CD4-positive, alpha-beta T cell treated with Interferon gamma for 1 hour (primary cell): ENCODE data around the gene ACBD3.

Experiments used
- DNase-seq: peaks from one replicate; pipeline ENCODE4 v3.0.0-alpha.2; 2020

The ACBD3 gene

DNA sequence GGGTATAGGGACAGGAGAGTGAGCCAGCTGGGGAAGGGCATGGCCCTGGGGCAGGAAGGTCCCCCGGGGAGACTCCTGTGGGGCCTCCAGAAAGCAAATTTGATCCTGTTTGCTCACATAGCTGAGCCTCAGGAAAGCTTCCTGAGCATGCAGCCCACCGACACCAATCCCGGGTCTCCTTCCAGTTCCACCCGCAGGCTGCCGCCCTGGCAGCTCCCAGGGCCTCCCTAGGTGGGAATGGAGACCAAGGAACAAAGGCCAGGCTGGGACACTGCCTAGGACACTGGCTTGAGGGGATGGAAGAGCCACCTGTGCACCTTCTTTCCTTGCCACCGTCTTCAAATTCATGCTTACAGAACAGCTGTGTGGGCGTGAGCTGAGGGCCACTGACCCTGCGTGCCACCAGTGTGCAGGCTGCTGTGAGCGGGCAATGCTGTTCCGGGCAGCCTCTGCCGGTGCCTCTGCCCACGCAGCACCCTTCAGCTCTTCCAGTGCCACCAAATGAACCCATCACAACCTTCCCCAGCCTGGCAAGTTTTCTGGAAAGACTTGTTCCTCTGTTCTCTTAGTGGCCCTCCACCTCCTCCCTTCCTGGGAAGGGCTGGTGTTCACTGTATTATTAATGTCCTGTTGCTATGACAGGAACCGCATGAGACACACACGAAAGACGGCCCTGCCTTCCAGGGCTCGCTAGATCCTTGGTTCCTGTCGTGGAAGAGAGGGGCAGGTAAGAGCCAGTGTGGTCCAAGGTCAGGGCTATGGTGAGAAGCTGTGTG, 53.6 kb downstream of the ACBD3 start:
- DNase-seq, result no peak

- no peak for DNase-seq
These were observed 54.9 kb downstream of the ACBD3 start for GRCh38 chr1:226131639-226132038.

- no peak for DNase-seq
These were observed 57.3 kb downstream of the ACBD3 start for GRCh38 chr1:226129230-226129629.

DNA sequence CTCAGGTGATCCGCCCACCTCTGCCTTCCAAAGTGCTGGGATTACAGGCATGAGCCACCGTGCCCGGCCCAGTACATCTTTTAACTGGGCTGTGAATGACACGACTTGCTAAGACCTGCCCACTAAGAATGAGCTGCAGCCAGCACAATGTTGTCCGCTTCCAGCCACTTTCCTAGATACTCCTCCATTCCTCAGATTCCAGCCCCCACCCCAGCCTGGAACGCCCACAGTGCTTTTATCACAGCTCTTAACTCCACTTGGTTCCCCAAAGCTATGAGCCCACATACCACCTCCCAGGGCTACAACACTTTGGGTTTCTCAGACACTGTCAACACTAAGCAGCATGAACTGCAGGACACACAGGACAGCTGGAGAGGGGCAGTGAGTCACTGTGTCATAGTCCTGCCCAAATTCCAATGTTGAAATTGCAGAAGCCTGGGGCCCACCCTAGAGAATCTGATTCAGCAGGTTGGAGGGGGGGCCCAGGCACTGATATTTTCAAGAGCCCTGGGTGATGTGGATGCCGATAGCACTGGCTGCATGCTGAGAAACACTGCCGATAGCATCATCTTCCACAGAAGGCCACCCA, 58.0 kb downstream of the ACBD3 start:
- no peak for DNase-seq

- DNase-seq, result no peak
These were observed 59.5 kb downstream of the ACBD3 start for GRCh38 chr1:226126824-226127569.

GRCh38 chr1:226125831-226126230, 60.7 kb downstream of the ACBD3 start:
- no peak for DNase-seq

- DNase-seq, result peak; percentile 81
These were observed 61.4 kb downstream of the ACBD3 start for GRCh38 chr1:226125097-226125630.

DNA sequence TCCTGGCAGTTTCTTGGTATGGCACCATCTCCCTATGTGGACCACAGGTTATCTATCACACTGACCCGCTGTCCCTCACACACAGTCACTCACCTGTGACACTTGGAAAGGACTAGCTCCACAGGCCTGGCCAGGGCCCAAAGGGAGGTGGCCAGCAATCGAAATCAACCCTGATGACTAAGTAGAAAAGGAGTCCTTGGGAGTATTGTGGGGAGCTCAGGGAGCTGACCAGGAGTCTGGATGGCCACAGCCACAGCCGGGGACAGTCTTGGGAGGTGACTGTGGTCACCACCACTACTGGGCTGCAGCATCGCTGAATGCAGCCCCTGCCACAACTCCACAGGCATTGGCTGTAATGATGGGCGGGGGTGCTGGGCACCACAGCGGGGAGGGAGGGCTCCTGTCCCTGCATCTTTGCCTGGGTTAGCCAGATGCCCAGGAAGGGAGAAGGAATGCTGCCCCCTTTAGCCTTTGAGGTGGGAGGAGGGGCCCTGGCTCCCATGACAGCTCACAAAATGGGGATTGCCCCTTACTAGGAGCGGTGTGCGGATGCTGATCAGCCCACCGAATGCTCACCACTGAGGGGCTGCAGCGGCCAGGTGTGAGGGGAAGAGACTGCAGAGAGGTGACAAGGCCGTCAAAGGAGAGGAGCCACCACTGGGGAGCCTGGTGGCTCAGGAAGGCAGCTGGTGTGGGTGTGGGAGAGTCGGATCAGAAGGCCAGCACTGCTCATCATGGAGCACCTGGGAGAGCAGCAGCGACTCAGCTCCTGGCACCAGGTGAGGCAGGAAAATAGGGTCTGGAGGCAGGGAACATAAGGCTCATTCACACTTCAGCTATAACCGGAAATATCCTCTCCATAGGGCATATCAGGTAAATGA, 62.7 kb downstream of the ACBD3 start:
- no peak for DNase-seq

- no peak for DNase-seq
These were observed 63.4 kb downstream of the ACBD3 start for GRCh38 chr1:226123212-226123560.

DNA sequence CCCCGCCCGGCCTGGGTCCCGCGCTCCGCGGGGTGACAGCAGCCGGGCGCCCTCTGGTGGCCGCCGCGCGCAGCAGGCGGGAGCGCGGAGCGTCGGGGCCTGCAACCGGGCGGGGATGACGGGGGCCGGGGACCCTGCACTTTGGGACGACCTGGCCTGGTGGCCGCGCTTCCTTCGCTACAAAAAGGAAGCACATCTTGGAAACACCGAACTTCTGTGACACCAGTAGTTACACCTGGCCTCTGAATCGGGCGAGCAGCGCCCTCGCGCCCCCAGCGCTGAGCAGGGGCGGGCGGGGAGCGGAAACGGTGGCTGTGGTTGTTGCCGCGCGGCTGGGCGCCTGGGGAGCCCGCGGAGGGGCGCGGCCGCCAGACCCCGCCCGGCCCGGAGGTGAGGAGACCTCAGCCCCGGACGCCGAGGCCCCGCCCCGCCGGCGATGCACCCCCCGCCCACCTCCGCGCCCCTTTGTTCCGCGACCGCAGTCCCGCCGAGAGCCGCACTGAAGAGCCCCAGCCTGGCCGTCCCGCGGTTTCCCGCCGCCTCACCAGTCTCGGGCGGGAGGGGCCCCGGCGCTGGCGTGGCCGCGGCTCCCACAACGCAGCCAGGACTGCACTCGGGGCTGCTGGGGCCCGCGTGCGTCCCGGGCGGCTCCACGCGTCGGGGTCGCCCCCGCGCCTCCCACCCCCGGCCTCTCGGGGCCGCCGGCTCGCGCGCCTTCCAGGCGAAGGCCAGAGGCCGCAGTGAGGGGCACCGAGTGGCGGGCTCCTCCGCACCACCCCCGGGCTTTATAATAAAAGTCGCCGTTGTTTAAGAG, 64.7 kb downstream of the ACBD3 start:
- peak; percentile 86 for DNase-seq

DNA sequence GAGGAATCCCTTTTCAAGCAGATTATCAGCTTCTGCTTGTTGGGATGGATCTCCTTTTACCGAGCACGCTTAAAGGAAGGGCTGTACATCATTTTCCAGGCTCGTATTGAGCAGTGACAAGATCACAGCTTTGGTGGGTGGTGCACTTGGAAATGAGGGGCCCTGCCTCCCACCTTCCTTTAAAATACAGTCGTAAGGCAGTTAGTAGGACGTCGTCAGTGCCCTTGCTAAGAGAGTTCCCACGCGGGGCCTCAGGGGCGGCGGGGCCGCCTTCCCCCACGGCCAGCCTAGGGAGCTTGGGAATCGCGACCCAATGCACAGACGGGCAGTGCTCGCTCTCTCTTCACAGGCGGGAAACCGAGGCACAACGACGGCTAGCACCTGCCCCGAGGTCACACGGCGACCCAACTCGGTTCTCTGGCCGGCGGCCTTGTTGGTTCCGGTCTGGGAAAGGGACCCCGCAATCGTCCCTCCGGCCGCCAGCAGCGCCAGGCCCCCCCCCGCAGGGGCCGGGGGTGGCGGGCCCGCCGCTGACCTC, 65.4 kb downstream of the ACBD3 start:
- DNase-seq, result no peak

- no peak for DNase-seq
These were observed 66.1 kb downstream of the ACBD3 start for GRCh38 chr1:226120398-226120797.

DNA sequence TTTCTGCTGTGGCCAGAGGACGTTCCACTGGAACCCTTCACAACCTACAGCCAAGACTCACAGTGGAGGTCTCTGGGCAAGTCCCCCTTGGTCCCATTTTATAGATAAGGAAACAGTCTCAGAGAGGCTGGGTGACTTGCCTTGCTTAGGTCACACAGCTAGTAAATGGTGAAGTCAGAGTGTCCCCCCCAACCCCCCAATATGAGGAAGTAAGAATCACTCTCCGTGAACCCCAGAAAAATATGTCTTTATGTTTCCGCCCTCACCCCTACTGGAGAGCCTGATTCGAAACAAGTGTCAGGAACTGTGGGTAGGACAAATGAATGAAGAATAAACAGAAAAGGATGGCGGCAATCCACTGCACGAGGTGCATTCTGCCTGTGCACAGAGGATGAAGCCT, 67.4 kb downstream of the ACBD3 start:
- DNase-seq, result no peak

- no peak for DNase-seq
These were observed 68.2 kb downstream of the ACBD3 start for GRCh38 chr1:226118357-226118756.

DNA sequence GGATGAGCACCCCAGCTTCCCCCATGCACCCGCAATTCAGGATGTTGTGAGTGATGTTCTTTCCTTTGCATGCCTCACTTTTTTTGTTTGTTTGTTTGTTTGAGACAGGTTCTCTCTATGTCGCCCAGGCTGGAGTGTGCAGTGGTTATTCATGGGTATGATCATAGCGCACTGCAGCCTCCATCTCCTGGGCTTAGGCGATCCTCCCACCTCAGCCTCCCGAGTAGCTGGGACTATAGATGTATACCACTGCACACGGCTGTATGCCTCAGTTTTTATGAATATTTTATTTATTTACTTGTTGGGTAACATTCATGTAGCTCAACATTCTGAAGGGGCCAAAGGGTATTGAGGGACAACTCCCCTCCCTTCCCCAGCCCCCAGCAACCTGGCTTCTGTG, 69.2 kb downstream of the ACBD3 start:
- no peak for DNase-seq

DNA sequence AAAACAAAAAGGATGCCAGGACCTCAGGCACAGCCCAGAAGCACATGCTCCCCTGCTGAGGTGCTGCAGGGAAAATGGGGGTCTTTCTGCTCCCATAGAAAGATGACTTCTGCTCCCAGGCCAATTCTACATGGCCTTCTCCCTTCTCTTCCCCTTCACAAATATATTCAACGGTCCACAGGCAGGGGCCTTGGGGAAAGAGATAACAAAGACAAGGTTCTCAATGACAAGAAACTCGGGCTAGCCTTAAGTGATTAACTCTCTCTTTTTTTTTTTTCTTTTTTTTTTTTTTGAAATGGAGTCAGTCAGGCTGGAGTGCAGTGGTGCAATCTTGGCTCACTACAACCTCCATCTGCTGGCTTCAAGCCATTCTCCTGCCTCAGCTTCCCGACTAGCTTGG, 69.9 kb downstream of the ACBD3 start:
- DNase-seq, result no peak

- DNase-seq, result no peak
These were observed 73.9 kb downstream of the ACBD3 start for GRCh38 chr1:226112626-226113025.

DNA sequence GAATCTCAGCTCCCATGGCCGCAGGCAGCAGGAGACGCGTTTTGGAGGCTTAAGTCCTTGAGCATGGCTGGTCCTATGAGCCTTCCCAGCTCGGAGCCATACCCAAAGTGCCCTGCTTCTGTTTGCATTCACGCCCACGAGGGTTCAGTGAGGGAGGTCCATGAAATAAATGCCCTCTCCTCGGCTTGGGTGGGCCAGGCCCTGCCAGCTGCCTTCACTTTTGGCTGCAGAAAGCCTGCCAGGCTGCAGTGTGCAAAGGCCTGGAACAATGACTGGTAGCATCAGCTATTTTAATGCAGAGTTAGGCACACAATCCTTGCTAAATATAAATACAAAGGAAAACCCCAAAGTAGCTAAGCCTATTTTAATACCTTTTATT, 74.7 kb downstream of the ACBD3 start:
- DNase-seq, result no peak

GRCh38 chr1:226111098-226111882, 75.3 kb downstream of the ACBD3 start:
- DNase-seq, result no peak

- DNase-seq, result peak; percentile 76
These were observed 76.1 kb downstream of the ACBD3 start for GRCh38 chr1:226110249-226111097.
